ENCODE results near the gene ZSWIM4.

GRCh38 chr19:13761423-13761822, 33.8 kb upstream of the ZSWIM4 start:
- no peak for TF ChIP-seq POLR2AphosphoS5 (IDR thresholded peaks at IDR 0.05; ENCODE audit: low read depth)
- TF ChIP-seq, protein P1, sequence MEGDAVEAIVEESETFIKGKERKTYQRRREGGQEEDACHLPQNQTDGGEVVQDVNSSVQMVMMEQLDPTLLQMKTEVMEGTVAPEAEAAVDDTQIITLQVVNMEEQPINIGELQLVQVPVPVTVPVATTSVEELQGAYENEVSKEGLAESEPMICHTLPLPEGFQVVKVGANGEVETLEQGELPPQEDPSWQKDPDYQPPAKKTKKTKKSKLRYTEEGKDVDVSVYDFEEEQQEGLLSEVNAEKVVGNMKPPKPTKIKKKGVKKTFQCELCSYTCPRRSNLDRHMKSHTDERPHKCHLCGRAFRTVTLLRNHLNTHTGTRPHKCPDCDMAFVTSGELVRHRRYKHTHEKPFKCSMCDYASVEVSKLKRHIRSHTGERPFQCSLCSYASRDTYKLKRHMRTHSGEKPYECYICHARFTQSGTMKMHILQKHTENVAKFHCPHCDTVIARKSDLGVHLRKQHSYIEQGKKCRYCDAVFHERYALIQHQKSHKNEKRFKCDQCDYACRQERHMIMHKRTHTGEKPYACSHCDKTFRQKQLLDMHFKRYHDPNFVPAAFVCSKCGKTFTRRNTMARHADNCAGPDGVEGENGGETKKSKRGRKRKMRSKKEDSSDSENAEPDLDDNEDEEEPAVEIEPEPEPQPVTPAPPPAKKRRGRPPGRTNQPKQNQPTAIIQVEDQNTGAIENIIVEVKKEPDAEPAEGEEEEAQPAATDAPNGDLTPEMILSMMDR (conservative IDR thresholded peaks at IDR 0.05; ENCODE audit: low read depth in 2 of 2), result peak in 1 of 2 experiments; percentile 16; a peak in 1 of 4 replicates
- TF ChIP-seq CREB1 (CRISPR knock-in tag; IDR thresholded peaks at IDR 0.05; ENCODE audit: low read depth), result no peak
- TF ChIP-seq JUNB (IDR thresholded peaks at IDR 0.05; ENCODE audit: unreplicated experiment), result no peak
- TF ChIP-seq, protein P2, sequence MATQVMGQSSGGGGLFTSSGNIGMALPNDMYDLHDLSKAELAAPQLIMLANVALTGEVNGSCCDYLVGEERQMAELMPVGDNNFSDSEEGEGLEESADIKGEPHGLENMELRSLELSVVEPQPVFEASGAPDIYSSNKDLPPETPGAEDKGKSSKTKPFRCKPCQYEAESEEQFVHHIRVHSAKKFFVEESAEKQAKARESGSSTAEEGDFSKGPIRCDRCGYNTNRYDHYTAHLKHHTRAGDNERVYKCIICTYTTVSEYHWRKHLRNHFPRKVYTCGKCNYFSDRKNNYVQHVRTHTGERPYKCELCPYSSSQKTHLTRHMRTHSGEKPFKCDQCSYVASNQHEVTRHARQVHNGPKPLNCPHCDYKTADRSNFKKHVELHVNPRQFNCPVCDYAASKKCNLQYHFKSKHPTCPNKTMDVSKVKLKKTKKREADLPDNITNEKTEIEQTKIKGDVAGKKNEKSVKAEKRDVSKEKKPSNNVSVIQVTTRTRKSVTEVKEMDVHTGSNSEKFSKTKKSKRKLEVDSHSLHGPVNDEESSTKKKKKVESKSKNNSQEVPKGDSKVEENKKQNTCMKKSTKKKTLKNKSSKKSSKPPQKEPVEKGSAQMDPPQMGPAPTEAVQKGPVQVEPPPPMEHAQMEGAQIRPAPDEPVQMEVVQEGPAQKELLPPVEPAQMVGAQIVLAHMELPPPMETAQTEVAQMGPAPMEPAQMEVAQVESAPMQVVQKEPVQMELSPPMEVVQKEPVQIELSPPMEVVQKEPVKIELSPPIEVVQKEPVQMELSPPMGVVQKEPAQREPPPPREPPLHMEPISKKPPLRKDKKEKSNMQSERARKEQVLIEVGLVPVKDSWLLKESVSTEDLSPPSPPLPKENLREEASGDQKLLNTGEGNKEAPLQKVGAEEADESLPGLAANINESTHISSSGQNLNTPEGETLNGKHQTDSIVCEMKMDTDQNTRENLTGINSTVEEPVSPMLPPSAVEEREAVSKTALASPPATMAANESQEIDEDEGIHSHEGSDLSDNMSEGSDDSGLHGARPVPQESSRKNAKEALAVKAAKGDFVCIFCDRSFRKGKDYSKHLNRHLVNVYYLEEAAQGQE (IDR thresholded peaks at IDR 0.05; ENCODE audit: unreplicated experiment), result no peak
- TF ChIP-seq EZH2 (IDR thresholded peaks at IDR 0.05; ENCODE audit: low read depth, unreplicated experiment), result no peak
- TF ChIP-seq EZH2phosphoT487 (IDR thresholded peaks at IDR 0.05; ENCODE audit: unreplicated experiment), result no peak
- TF ChIP-seq ETS1 (IDR thresholded peaks at IDR 0.05), result no peak
- TF ChIP-seq ZNF462 (CRISPR knock-in tag; IDR thresholded peaks at IDR 0.05), result no peak
- TF ChIP-seq ZNF114 (CRISPR knock-in tag; IDR thresholded peaks at IDR 0.05), result no peak

Data from GM23338 (cell line).